ENCODE data around the gene TNPO3.
A peak's percentile ranks its signal among the peaks of the same experiment; 100 is the strongest.

Gene TNPO3

GRCh38 chr7:129054438-129055293 is at the start of gene TNPO3:
TSS of gene TNPO3 (minus strand) at chr7:129055111. CDS start at chr7:129054770, 341 bp downstream.
- FAIRE-seq: peak; percentile 92

- FAIRE-seq: no peak
Observed at GRCh38 chr7:129103561-129104324, 48.8 kb upstream of the TNPO3 start.

GRCh38 chr7:129101746-129102145 is 46.8 kb upstream of the TNPO3 start:
- FAIRE-seq: no peak

GRCh38 chr7:129100827-129101166 is 45.9 kb upstream of the TNPO3 start:
- FAIRE-seq: no peak

- no peak for FAIRE-seq
Observed at GRCh38 chr7:129098409-129099084, 43.6 kb upstream of the TNPO3 start.

GRCh38 chr7:129095258-129095657 is 40.3 kb upstream of the TNPO3 start:
- FAIRE-seq: no peak

GRCh38 chr7:129094501-129094900 is 39.6 kb upstream of the TNPO3 start:
- no peak for FAIRE-seq

- FAIRE-seq: no peak
Observed at GRCh38 chr7:129093867-129094456, 39.1 kb upstream of the TNPO3 start.

GRCh38 chr7:129091484-129092002 is 36.6 kb upstream of the TNPO3 start:
- FAIRE-seq: no peak

GRCh38 chr7:129090300-129090907 is 35.5 kb upstream of the TNPO3 start:
- no peak for FAIRE-seq

GRCh38 chr7:129089521-129090212 is 34.8 kb upstream of the TNPO3 start:
- no peak for FAIRE-seq

- no peak for FAIRE-seq
Observed at GRCh38 chr7:129084801-129085551, 30.1 kb upstream of the TNPO3 start.

GRCh38 chr7:129083525-129083924 is 28.6 kb upstream of the TNPO3 start:
- no peak for FAIRE-seq

GRCh38 chr7:129078455-129078854 is 23.5 kb upstream of the TNPO3 start:
- no peak for FAIRE-seq

- FAIRE-seq: no peak
Observed at GRCh38 chr7:129076886-129077285, 22.0 kb upstream of the TNPO3 start.

GRCh38 chr7:129074994-129075393 is 20.1 kb upstream of the TNPO3 start:
- FAIRE-seq: no peak

- FAIRE-seq: no peak
Observed at GRCh38 chr7:129074361-129074871, 19.5 kb upstream of the TNPO3 start.

GRCh38 chr7:129073738-129074137 is 18.8 kb upstream of the TNPO3 start:
- no peak for FAIRE-seq

- no peak for FAIRE-seq
Observed at GRCh38 chr7:129073204-129073603, 18.3 kb upstream of the TNPO3 start.

GRCh38 chr7:129072479-129073011 is 17.6 kb upstream of the TNPO3 start:
- no peak for FAIRE-seq

GRCh38 chr7:129069021-129069420 is 14.1 kb upstream of the TNPO3 start:
- FAIRE-seq: no peak
